ENCODE results near the gene HS6ST2. TPM values are rescaled to one million over a fixed set of nuclear protein-coding genes. Genes with fewer than 3 reads are reported as not detected.

HS6ST2 gene
- total RNA-seq, 1 donor from 2014 or later: 1.1 TPM

DNA sequence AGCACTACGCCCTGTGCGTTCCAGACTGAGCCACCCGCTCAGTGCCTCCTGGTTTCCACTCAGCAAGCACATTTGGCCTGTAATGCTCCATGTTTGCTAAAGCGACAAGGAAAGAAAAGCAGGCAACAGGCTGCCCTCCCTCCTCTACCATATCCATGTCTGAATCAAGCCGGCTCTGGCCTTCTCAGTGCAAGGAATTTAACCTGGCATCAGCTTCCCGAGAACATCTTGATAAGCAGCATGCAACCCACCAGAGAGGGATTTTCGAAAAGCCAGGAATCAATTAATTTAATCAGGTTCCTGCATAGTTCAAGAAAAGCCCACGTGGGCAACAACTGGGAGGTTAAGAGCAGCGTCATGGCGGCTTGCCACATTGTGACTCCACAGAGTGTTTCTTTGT is 228.2 kb downstream of the HS6ST2 start:
- Mint-ChIP-seq H3K9me3 (ENCODE audit: unreplicated experiment) (no peaks in the 10 kb centered on the region), H3K27ac (ENCODE audit: unreplicated experiment) (no peak overlapping the region), H3K36me3 (ENCODE audit: low read depth, unreplicated experiment) (no peaks in the 10 kb centered on the region), H3K27me3 (ENCODE audit: unreplicated experiment) (no peaks in the 10 kb centered on the region), H3K4me1 (ENCODE audit: unreplicated experiment) (no peaks in the 10 kb centered on the region), H3K4me3 (ENCODE audit: unreplicated experiment) (no peak overlapping the region)
- no peak for DNase-seq (ENCODE audit: low spot score)
- TF ChIP-seq, protein P1, sequence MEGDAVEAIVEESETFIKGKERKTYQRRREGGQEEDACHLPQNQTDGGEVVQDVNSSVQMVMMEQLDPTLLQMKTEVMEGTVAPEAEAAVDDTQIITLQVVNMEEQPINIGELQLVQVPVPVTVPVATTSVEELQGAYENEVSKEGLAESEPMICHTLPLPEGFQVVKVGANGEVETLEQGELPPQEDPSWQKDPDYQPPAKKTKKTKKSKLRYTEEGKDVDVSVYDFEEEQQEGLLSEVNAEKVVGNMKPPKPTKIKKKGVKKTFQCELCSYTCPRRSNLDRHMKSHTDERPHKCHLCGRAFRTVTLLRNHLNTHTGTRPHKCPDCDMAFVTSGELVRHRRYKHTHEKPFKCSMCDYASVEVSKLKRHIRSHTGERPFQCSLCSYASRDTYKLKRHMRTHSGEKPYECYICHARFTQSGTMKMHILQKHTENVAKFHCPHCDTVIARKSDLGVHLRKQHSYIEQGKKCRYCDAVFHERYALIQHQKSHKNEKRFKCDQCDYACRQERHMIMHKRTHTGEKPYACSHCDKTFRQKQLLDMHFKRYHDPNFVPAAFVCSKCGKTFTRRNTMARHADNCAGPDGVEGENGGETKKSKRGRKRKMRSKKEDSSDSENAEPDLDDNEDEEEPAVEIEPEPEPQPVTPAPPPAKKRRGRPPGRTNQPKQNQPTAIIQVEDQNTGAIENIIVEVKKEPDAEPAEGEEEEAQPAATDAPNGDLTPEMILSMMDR (IDR thresholded peaks at IDR 0.05; ENCODE audit: unreplicated experiment): no peak

DNA sequence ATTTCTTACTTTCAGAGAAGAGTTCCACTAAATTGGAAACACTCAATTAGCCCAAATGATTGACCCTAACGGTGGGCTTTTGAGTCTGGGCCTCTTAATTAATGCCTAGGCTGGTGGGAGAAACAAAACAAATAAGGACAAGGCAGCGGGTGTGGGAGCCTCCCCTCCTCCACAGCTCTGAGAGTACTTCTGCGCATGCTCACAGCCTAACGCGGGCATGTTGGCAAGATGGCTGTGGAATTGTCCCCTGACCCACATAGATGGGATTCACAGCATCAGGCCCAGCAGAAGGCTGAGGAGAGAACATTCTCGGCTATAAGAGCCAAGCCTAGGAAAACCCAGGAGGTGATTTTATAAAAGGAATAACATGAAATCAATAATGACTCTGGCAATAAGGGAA is 230.1 kb downstream of the HS6ST2 start:
- DNase-seq (ENCODE audit: low spot score): no peak
- TF ChIP-seq, protein P1 (IDR thresholded peaks at IDR 0.05; ENCODE audit: unreplicated experiment): no peak
- no peaks in the 10 kb centered on the region for H3K9me3 Mint-ChIP-seq (ENCODE audit: unreplicated experiment)
- no peak overlapping the region for H3K4me3 Mint-ChIP-seq (ENCODE audit: unreplicated experiment)
- no peak overlapping the region for H3K27ac Mint-ChIP-seq (ENCODE audit: unreplicated experiment)
- no peaks in the 10 kb centered on the region for H3K4me1 Mint-ChIP-seq (ENCODE audit: unreplicated experiment)
- H3K27me3 Mint-ChIP-seq (ENCODE audit: unreplicated experiment): no peaks in the 10 kb centered on the region
- no peaks in the 10 kb centered on the region for H3K36me3 Mint-ChIP-seq (ENCODE audit: low read depth, unreplicated experiment)

DNA sequence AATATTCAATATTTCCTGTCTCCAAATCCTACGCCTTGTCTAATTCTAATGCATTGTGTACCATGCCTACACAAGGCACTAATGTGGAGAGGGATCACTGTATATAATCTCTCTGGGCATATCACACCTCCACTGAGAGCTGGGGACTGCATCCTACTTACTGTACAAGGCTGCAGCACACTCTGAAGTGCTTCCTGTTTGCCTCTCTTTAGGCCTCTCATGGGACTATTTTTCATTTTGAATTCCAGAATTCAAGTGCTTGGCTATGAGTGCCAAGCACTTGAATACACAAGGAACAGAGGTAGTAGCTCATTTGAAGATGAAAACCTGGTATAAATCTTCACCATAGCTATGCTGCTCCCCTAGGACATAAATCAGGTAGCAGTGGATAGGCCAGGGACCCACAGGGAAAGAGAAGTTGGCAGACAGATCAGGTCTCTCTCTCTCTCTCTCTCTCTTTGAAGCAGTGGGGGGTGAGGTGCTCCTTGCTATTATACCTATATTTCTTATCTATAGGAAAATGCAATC is 239.9 kb downstream of the HS6ST2 start:
- no peak overlapping the region for H3K27ac Mint-ChIP-seq (ENCODE audit: unreplicated experiment)

DNA sequence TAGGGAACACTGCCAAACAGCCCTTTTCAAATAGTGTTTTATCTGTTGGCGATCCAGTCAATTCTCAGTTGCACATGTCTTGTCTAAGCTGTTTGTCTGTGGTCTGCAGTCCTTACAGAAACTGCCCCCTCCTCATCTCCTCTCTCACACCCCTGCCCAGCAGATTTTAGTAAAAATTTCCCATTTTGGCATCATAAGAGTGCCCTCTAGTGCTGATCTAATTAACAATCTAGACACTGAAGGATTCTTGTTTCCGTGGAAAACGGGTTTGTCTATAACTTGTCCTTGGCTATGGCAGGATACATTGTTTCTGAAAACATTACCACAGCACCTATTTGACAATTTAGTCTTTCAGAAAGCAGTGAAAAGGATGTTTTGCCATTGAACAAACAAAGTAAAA is 242.4 kb downstream of the HS6ST2 start:
- Mint-ChIP-seq H3K9me3 (ENCODE audit: unreplicated experiment) (no peaks in the 10 kb centered on the region), H3K27ac (ENCODE audit: unreplicated experiment) (no peak overlapping the region), H3K4me1 (ENCODE audit: unreplicated experiment) (no peaks in the 10 kb centered on the region), H3K27me3 (ENCODE audit: unreplicated experiment) (no peaks in the 10 kb centered on the region), H3K36me3 (ENCODE audit: low read depth, unreplicated experiment) (no peaks in the 10 kb centered on the region), H3K4me3 (ENCODE audit: unreplicated experiment) (no peak overlapping the region)
- TF ChIP-seq, protein P1 (IDR thresholded peaks at IDR 0.05; ENCODE audit: unreplicated experiment): no peak
- no peak for DNase-seq (ENCODE audit: low spot score)

More for the DNA sequence above, 239.9 kb downstream of the HS6ST2 start:
- no peaks in the 10 kb centered on the region for H3K9me3 Mint-ChIP-seq (ENCODE audit: unreplicated experiment)
- no peaks in the 10 kb centered on the region for H3K4me1 Mint-ChIP-seq (ENCODE audit: unreplicated experiment)
- no peaks in the 10 kb centered on the region for H3K27me3 Mint-ChIP-seq (ENCODE audit: unreplicated experiment)
- H3K4me3 Mint-ChIP-seq (ENCODE audit: unreplicated experiment): no peak overlapping the region
- H3K36me3 Mint-ChIP-seq (ENCODE audit: low read depth, unreplicated experiment): no peaks in the 10 kb centered on the region
- TF ChIP-seq, protein P1 (IDR thresholded peaks at IDR 0.05; ENCODE audit: unreplicated experiment): no peak
- no peak for DNase-seq (ENCODE audit: low spot score)

DNA sequence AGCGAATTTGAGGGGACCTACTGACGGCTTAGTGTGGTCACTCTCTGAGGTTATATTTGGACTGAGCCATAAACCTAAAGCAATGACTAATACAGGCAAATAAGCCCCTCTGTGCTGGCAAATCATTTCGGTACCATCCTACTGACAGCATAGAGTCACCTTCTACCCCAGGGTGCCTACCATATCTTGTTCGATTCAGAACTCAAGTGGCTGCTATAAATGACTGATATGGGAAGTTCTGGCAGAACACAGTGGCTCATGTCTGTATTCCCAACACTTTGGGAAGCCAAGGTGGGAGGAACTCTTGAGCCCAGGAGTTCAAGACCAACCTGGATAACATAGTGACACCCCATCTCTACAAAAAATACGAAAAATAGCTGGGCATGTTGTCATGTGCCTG is 243.5 kb downstream of the HS6ST2 start:
- TF ChIP-seq, protein P1 (IDR thresholded peaks at IDR 0.05; ENCODE audit: unreplicated experiment): no peak
- H3K9me3 Mint-ChIP-seq (ENCODE audit: unreplicated experiment): no peaks in the 10 kb centered on the region
- no peaks in the 10 kb centered on the region for H3K4me1 Mint-ChIP-seq (ENCODE audit: unreplicated experiment)
- DNase-seq (ENCODE audit: low spot score): no peak
- H3K27me3 Mint-ChIP-seq (ENCODE audit: unreplicated experiment): no peaks in the 10 kb centered on the region
- H3K27ac Mint-ChIP-seq (ENCODE audit: unreplicated experiment): no peak overlapping the region
- no peak overlapping the region for H3K4me3 Mint-ChIP-seq (ENCODE audit: unreplicated experiment)
- no peaks in the 10 kb centered on the region for H3K36me3 Mint-ChIP-seq (ENCODE audit: low read depth, unreplicated experiment)

Measured in endothelial cell (in vitro differentiated cells).